Activated CD4-positive, alpha-beta T cell treated with anti-CD3 and anti-CD28 coated beads for 36 hours (primary cell): Measurements from ENCODE around the gene RANBP2. TPM values are rescaled to one million over a fixed set of nuclear protein-coding genes. Genes with fewer than 3 reads are reported as not detected.

ENCODE experiments used
- ATAC-seq: fragments of 200-7000 bp; cut with Tn5 transposase; one replicate; pipeline ENCODE4 v1.10.0; 2021; ENCODE audit warnings: mild to moderate bottlenecking, moderate library complexity
- CTCF ChIA-PET: fragments of 350-600 bp; sonication (Branson Sonifier 250); formaldehyde crosslinking; loops from one replicate; lab custom pipeline; 2021; ENCODE audit warnings: antibody characterized with exemption; lab: Charles Lee
- POLR2A ChIA-PET: fragments of 350-600 bp; sonication (Branson Sonifier 250); formaldehyde crosslinking; loops from one replicate; lab custom pipeline; 2021; ENCODE audit warnings: antibody characterized with exemption, inconsistent platforms; lab: Charles Lee
- DNase-seq: peaks from one replicate; pipeline ENCODE4 v3.0.0-alpha.2; 2020
- H3K27ac Mint-ChIP-seq: one replicate; pipeline ENCODE4 v1.8.0; 2021; ENCODE audit warnings: mixed read lengths
- H3K27me3 Mint-ChIP-seq: one replicate; pipeline ENCODE4 v1.8.0; 2021; ENCODE audit warnings: mixed read lengths
- H3K36me3 Mint-ChIP-seq: one replicate; pipeline ENCODE4 v1.8.0; 2021; ENCODE audit warnings: low read depth, mixed read lengths
- H3K4me1 Mint-ChIP-seq: one replicate; pipeline ENCODE4 v1.8.0; 2021; ENCODE audit warnings: mixed read lengths
- H3K4me3 Mint-ChIP-seq: one replicate; pipeline ENCODE4 v1.8.0; 2021; ENCODE audit warnings: mild to moderate bottlenecking, moderate library complexity, mixed read lengths
- H3K9me3 Mint-ChIP-seq: one replicate; pipeline ENCODE4 v1.8.0; 2021; ENCODE audit warnings: low read depth, mixed read lengths
- intact Hi-C, 2 experiments: fragments of 100-400 bp; cut with DNase I in 1 of 2; cut with micrococcal nuclease in 1 of 2; formaldehyde crosslinking; loops; one replicate each; pipeline versions ENCODE4 v1.14.2 to v1.15.1; 2022 to 2024; cut with DNase I, micrococcal nuclease
- total RNA-seq, 2 experiments: library from RNA; stranded (reverse); gene quantifications; one replicate each; pipeline ENCODE4 v1.2.3, GENCODE V29; 2021

The RANBP2 gene
- total RNA-seq, 2 experiments from 2014 or later, result 68.1 to 77.1 TPM

- no peaks in the 10 kb centered on the region for H3K27me3 Mint-ChIP-seq
- peaks cover 28% of the 10 kb centered on the region for H3K36me3 Mint-ChIP-seq
- peak overlapping the region; percentile 95 for H3K27ac Mint-ChIP-seq
- ATAC-seq, result peak; percentile 2
- ChIA-PET CTCF (no interaction called here), POLR2A (no interaction called here)
- H3K4me3 Mint-ChIP-seq, result peak overlapping the region; percentile 76
- H3K9me3 Mint-ChIP-seq, result no peaks in the 10 kb centered on the region
- intact Hi-C loops, result loop anchor here (1.0 to 5.0 kb wide), 7 partner anchors 67 to 337 kb away; partner anchors contain the start of genes EDAR (in 1 of the 2), GCC2 (in 1 of the 2), LIMS1 (in 1 of the 2) and RANBP2 (in 1 of the 2)
- peaks cover 14% of the 10 kb centered on the region for H3K4me1 Mint-ChIP-seq
- no peak for DNase-seq
These were observed 66.7 kb downstream of the RANBP2 start for GRCh38 chr2:108786008-108786353.

GRCh38 chr2:108786354-108787215, 67.3 kb downstream of the RANBP2 start, which contains the start of gene CCDC138:
Gene CCDC138, plus strand, starts transcription at chr2:108786771. Its CDS starts 52 bp downstream, at chr2:108786823.
- DNase-seq (peak; percentile 96), ATAC-seq (peak; percentile 98)
- no peaks in the 10 kb centered on the region for H3K27me3 Mint-ChIP-seq
- H3K9me3 Mint-ChIP-seq, result no peaks in the 10 kb centered on the region
- ChIA-PET CTCF (no interaction called here), POLR2A (no interaction called here)
- H3K36me3 Mint-ChIP-seq, result peaks cover 29% of the 10 kb centered on the region
- H3K27ac Mint-ChIP-seq, result peak within 1 kb of the TSS; percentile 95
- H3K4me3 Mint-ChIP-seq, result peak within 1 kb of the TSS; percentile 76
- peaks cover 14% of the 10 kb centered on the region for H3K4me1 Mint-ChIP-seq
- intact Hi-C loops, result loop anchor here (1.0 to 5.0 kb wide), 7 partner anchors 67 to 338 kb away; partner anchors contain the start of genes EDAR (in 1 of the 2), GCC2 (in 1 of the 2), LIMS1 (in 1 of the 2) and RANBP2 (in 1 of the 2)

GRCh38 chr2:108787216-108787541, 67.9 kb downstream of the RANBP2 start:
- Mint-ChIP-seq H3K27ac (peak overlapping the region; percentile 67), H3K9me3 (no peaks in the 10 kb centered on the region), H3K27me3 (no peaks in the 10 kb centered on the region), H3K36me3 (peaks cover 29% of the 10 kb centered on the region), H3K4me1 (peaks cover 14% of the 10 kb centered on the region), H3K4me3 (peak overlapping the region; percentile 76)
- ATAC-seq (no peak), DNase-seq (no peak)
- intact Hi-C loops, result loop anchor here (2.0 to 5.0 kb wide), 5 partner anchors 170 to 338 kb away; partner anchors contain the start of genes EDAR (in 1 of the 2) and GCC2 (in 1 of the 2)
- ChIA-PET POLR2A (no interaction called here), CTCF (no interaction called here)

- no peak overlapping the region for H3K27ac Mint-ChIP-seq
- POLR2A ChIA-PET, result no interaction called here
- H3K36me3 Mint-ChIP-seq, result peaks cover 37% of the 10 kb centered on the region
- H3K4me1 Mint-ChIP-seq, result peaks cover 3% of the 10 kb centered on the region
- ATAC-seq, result no peak
- H3K27me3 Mint-ChIP-seq, result no peaks in the 10 kb centered on the region
- CTCF ChIA-PET, result interaction anchor here (0.7 kb wide), 1 partner anchor 200 kb away, joined by 3 read pairs; no protein-coding TSS in a partner anchor
- no peaks in the 10 kb centered on the region for H3K9me3 Mint-ChIP-seq
- no peak for DNase-seq
- no peak overlapping the region for H3K4me3 Mint-ChIP-seq
- intact Hi-C loops, result no loop called here
These were observed 83.9 kb downstream of the RANBP2 start for GRCh38 chr2:108803045-108803736.

- DNase-seq (no peak), ATAC-seq (no peak)
- H3K36me3 Mint-ChIP-seq, result peaks cover 44% of the 10 kb centered on the region
- no peak overlapping the region for H3K4me3 Mint-ChIP-seq
- ChIA-PET POLR2A (no interaction called here), CTCF (no interaction called here)
- intact Hi-C loops, result no loop called here
- H3K27me3 Mint-ChIP-seq, result no peaks in the 10 kb centered on the region
- H3K27ac Mint-ChIP-seq, result no peak overlapping the region
- H3K4me1 Mint-ChIP-seq, result no peaks in the 10 kb centered on the region
- H3K9me3 Mint-ChIP-seq, result peaks cover 11% of the 10 kb centered on the region
These were observed 85.8 kb downstream of the RANBP2 start for GRCh38 chr2:108805032-108805431.

- intact Hi-C loops, result no loop called here
- no peak for ATAC-seq
- CTCF ChIA-PET, result interaction anchor here (0.6 to 1.0 kb wide), 2 partner anchors 10 to 17 kb away, joined by 3 to 5 read pairs; no protein-coding TSS in a partner anchor
- Mint-ChIP-seq H3K36me3 (peaks cover 48% of the 10 kb centered on the region), H3K9me3 (peaks cover 14% of the 10 kb centered on the region), H3K27me3 (no peaks in the 10 kb centered on the region), H3K27ac (no peak overlapping the region), H3K4me3 (no peak overlapping the region), H3K4me1 (no peaks in the 10 kb centered on the region)
- DNase-seq, result no peak
- POLR2A ChIA-PET, result no interaction called here
These were observed 86.5 kb downstream of the RANBP2 start for GRCh38 chr2:108805782-108806181.

- CTCF ChIA-PET, result interaction anchor here (1.0 kb wide), 1 partner anchor 10 kb away, joined by 3 read pairs; no protein-coding TSS in a partner anchor
- Mint-ChIP-seq H3K9me3 (peaks cover 14% of the 10 kb centered on the region), H3K36me3 (peaks cover 51% of the 10 kb centered on the region), H3K27me3 (no peaks in the 10 kb centered on the region), H3K4me1 (no peaks in the 10 kb centered on the region), H3K27ac (no peak overlapping the region), H3K4me3 (no peak overlapping the region)
- ATAC-seq, result no peak
- POLR2A ChIA-PET, result interaction anchor here (0.6 kb wide), 1 partner anchor 775 kb away, joined by 4 read pairs; no protein-coding TSS in a partner anchor
- no peak for DNase-seq
- intact Hi-C loops, result no loop called here
These were observed 87.3 kb downstream of the RANBP2 start for GRCh38 chr2:108806371-108807113.

- intact Hi-C loops, result no loop called here
- H3K27ac Mint-ChIP-seq, result no peak overlapping the region
- DNase-seq (no peak), ATAC-seq (no peak)
- no peak overlapping the region for H3K4me3 Mint-ChIP-seq
- peaks cover 59% of the 10 kb centered on the region for H3K36me3 Mint-ChIP-seq
- no peaks in the 10 kb centered on the region for H3K27me3 Mint-ChIP-seq
- CTCF ChIA-PET, result no interaction called here
- H3K9me3 Mint-ChIP-seq, result peaks cover 14% of the 10 kb centered on the region
- POLR2A ChIA-PET, result no interaction called here
- no peaks in the 10 kb centered on the region for H3K4me1 Mint-ChIP-seq
These were observed 90.7 kb downstream of the RANBP2 start for GRCh38 chr2:108809936-108810335.

GRCh38 chr2:108810993-108811957, 92.0 kb downstream of the RANBP2 start:
- H3K27me3 Mint-ChIP-seq, result no peaks in the 10 kb centered on the region
- POLR2A ChIA-PET, result no interaction called here
- H3K4me3 Mint-ChIP-seq, result no peak overlapping the region
- CTCF ChIA-PET, result interaction anchor here (0.7 kb wide), 1 partner anchor 63 kb away, joined by 3 read pairs; no protein-coding TSS in a partner anchor
- DNase-seq (no peak), ATAC-seq (no peak)
- H3K27ac Mint-ChIP-seq, result no peak overlapping the region
- peaks cover 59% of the 10 kb centered on the region for H3K36me3 Mint-ChIP-seq
- H3K9me3 Mint-ChIP-seq, result peaks cover 14% of the 10 kb centered on the region
- intact Hi-C loops, result no loop called here
- no peaks in the 10 kb centered on the region for H3K4me1 Mint-ChIP-seq

- intact Hi-C loops, result no loop called here
- H3K36me3 Mint-ChIP-seq, result peaks cover 58% of the 10 kb centered on the region
- no peaks in the 10 kb centered on the region for H3K27me3 Mint-ChIP-seq
- no peak overlapping the region for H3K27ac Mint-ChIP-seq
- H3K4me3 Mint-ChIP-seq, result no peak overlapping the region
- peaks cover 14% of the 10 kb centered on the region for H3K9me3 Mint-ChIP-seq
- ChIA-PET CTCF (no interaction called here), POLR2A (no interaction called here)
- H3K4me1 Mint-ChIP-seq, result no peaks in the 10 kb centered on the region
- DNase-seq (no peak), ATAC-seq (no peak)
These were observed 94.5 kb downstream of the RANBP2 start for GRCh38 chr2:108813732-108814131.
